DND-41 (cell line): ENCODE results near the gene ENPP6.

Source experiments
- ATAC-seq: fragments of 200-7000 bp; cut with Tn5 transposase; 3 replicates; pipeline ENCODE4 v1.9.1; 2021; ENCODE audit warnings: low read depth; ENCODE audit not compliant: insufficient read depth
- DNase-seq: peaks from one replicate; pipeline ENCODE4 v3.0.0-alpha.2; 2020
- H2AFZ ChIP-seq: 2 replicates; pipeline ENCODE4 v1.6.0; 2012; ENCODE audit warnings: low read depth, low read length
- H3K27ac ChIP-seq: 2 replicates; pipeline ENCODE4 v1.5.1; 2012; ENCODE audit warnings: low read length, inconsistent platforms
- H3K27me3 ChIP-seq: fragments of 200-600 bp; sonication (generic); 2 replicates; pipeline ENCODE4 v1.6.0; 2012; ENCODE audit warnings: low read length, mild to moderate bottlenecking, inconsistent platforms; ENCODE audit not compliant: insufficient read depth, poor library complexity
- H3K36me3 ChIP-seq: 2 replicates; pipeline ENCODE4 v1.5.1; 2012; ENCODE audit warnings: low read length, inconsistent platforms; ENCODE audit not compliant: insufficient read depth
- H3K4me1 ChIP-seq: 2 replicates; pipeline ENCODE4 v1.5.1; 2012; ENCODE audit warnings: mild to moderate bottlenecking, low read length; ENCODE audit not compliant: insufficient read depth
- H3K4me2 ChIP-seq: 2 replicates; pipeline ENCODE4 v1.6.0; 2012; ENCODE audit warnings: mild to moderate bottlenecking, moderate library complexity, low read length, inconsistent platforms; ENCODE audit not compliant: insufficient read depth
- H3K4me3 ChIP-seq, 2 experiments: fragments of 200-600 bp in 1 of 2; shearing (Covaris generic) in 1 of 2; 2 replicates each; pipeline ENCODE4 v1.5.1; 2012 to 2016; ENCODE audit warnings: inconsistent platforms in 2 of 2, low read length in 2 of 2, mild to moderate bottlenecking in 2 of 2, low read depth in 1 of 2, moderate library complexity in 1 of 2
- H3K79me2 ChIP-seq: 2 replicates; pipeline ENCODE4 v1.6.0; 2012; ENCODE audit warnings: low read length, inconsistent platforms; ENCODE audit not compliant: insufficient read depth
- H3K9ac ChIP-seq: 2 replicates; pipeline ENCODE4 v1.6.0; 2012; ENCODE audit warnings: low read depth, mild to moderate bottlenecking, inconsistent platforms, low read length, moderate library complexity
- H3K9me3 ChIP-seq: 2 replicates; pipeline ENCODE4 v1.5.1; 2012; ENCODE audit warnings: low read length, moderate library complexity, mild to moderate bottlenecking, inconsistent platforms; ENCODE audit not compliant: insufficient read depth, severe bottlenecking
- H4K20me1 ChIP-seq: 2 replicates; pipeline ENCODE4 v1.6.0; 2012; ENCODE audit warnings: low read length; ENCODE audit not compliant: insufficient read depth
- EZH2 ChIP-seq: IDR thresholded peaks from 3 replicates; pipeline ENCODE4 v1.6.1; 2012; ENCODE audit warnings: borderline replicate concordance, low read depth, mild to moderate bottlenecking, moderate library complexity, low read length, inconsistent platforms; ENCODE audit not compliant: severe bottlenecking
- TF ChIP-seq, protein P1 (sequence below): IDR thresholded peaks from 2 replicates; pipeline ENCODE4 v1.5.1; 2012; ENCODE audit warnings: borderline replicate concordance, low read length, moderate library complexity, mild to moderate bottlenecking; ENCODE audit not compliant: poor library complexity, severe bottlenecking; ENCODE audit errors: extremely low read depth

Gene ENPP6

DNA sequence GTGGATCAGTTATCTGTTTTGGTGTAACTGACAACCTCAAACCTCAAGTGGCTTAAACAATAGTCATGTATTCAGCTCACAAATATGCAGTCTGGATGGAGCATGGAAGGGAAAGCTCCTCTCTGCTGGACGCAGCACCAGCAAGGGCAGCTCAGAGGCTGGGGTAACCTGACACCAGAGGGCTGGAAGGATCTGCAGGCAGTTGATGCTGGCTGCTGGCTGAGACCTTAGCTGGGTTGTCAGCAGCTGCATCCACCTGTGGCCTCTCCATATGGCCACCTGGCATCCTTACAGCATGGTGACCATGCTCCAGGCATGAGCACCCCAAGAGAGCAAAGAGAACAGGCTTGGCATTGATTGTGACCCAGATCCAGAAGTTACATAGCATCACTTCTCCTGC, 46.7 kb downstream of the ENPP6 start:
- Histone ChIP-seq H3K79me2 (no peaks in the 10 kb centered on the region), H3K4me2 (no peak overlapping the region), H3K4me1 (no peaks in the 10 kb centered on the region), H3K36me3 (no peaks in the 10 kb centered on the region), H3K4me3 (no peak overlapping the region), H3K9ac (no peak overlapping the region), H3K9me3 (no peaks in the 10 kb centered on the region), H4K20me1 (no peaks in the 10 kb centered on the region), H2AFZ (no peak overlapping the region), H3K27ac (no peak overlapping the region), H3K27me3 (no peaks in the 10 kb centered on the region)
- no peak for TF ChIP-seq EZH2
- TF ChIP-seq, protein P1, sequence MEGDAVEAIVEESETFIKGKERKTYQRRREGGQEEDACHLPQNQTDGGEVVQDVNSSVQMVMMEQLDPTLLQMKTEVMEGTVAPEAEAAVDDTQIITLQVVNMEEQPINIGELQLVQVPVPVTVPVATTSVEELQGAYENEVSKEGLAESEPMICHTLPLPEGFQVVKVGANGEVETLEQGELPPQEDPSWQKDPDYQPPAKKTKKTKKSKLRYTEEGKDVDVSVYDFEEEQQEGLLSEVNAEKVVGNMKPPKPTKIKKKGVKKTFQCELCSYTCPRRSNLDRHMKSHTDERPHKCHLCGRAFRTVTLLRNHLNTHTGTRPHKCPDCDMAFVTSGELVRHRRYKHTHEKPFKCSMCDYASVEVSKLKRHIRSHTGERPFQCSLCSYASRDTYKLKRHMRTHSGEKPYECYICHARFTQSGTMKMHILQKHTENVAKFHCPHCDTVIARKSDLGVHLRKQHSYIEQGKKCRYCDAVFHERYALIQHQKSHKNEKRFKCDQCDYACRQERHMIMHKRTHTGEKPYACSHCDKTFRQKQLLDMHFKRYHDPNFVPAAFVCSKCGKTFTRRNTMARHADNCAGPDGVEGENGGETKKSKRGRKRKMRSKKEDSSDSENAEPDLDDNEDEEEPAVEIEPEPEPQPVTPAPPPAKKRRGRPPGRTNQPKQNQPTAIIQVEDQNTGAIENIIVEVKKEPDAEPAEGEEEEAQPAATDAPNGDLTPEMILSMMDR, result no peak
- DNase-seq, result no peak
- ATAC-seq, result no peak

DNA sequence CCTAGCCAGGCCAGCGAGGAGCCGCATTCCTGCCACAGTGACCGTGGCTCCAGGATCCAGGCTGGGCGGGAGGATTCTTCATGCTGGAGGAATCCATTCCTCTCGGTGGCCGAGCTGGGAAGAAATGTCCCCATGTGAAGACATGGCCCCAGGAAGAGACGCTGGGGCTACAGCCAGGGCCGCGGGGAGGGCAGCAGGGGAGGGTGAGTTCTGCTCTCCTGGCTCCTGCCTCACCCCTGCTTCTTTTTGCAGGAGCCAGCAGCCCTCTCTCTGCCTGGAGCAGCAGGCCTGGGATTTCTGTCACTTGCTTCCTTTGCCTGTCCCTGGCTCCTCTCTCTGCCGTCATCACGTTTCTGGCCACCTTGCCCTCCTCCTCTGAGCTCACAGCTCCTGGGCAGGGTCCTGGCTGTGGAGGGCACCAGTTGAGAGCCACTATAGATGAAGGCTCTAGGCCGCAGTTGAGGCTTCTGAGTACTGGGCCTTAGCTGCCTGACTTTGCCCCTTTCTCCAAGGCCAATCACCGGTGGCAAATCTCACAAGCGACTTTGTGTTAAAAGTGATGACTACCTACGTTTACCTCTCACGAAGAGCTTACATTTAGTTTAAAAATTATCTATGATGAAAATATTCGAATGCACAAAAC, 48.3 kb downstream of the ENPP6 start:
- TF ChIP-seq EZH2, result no peak
- TF ChIP-seq, protein P1, result no peak
- Histone ChIP-seq H3K4me2 (no peak overlapping the region), H3K9ac (no peak overlapping the region), H3K27ac (no peak overlapping the region), H2AFZ (no peak overlapping the region; the same call in 1 of the 2 replicates), H3K79me2 (no peaks in the 10 kb centered on the region), H3K4me1 (no peaks in the 10 kb centered on the region), H3K4me3 (no peak overlapping the region), H3K27me3 (no peaks in the 10 kb centered on the region), H3K9me3 (no peaks in the 10 kb centered on the region), H4K20me1 (no peaks in the 10 kb centered on the region), H3K36me3 (no peaks in the 10 kb centered on the region)
- DNase-seq, result no peak
- no peak for ATAC-seq

DNA sequence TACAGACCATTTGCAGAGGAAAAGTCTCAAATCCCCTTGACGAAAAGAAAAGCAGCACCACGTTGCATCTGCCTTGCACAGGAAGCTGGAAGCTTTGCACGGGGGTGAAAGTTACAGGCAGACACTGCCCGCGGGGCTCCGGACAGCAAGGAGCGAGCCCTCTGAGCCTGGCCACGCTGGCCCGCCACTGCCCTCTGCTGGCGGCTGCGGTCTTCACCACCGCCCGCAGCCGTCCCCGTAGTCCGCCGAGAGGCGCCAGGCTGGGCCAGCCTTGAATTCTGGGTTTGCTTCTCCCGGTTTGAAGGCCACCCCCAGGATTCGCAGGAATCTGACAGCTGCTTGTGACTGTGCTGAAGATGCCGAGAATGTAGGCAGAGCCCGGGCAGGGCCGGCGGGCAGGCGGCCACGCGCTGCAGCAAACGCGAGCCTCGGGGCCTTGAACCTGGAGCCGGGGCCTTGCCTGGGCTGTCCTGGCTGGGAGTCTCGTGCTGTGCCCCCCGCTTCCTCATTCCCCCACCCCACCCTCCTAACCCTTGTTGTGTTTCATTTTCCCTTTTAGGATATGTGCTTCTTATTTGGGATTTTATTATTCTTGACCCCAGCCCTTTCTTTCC, 49.2 kb downstream of the ENPP6 start:
- Histone ChIP-seq H3K79me2 (no peaks in the 10 kb centered on the region), H3K9me3 (no peaks in the 10 kb centered on the region), H3K36me3 (no peaks in the 10 kb centered on the region), H2AFZ (no peak overlapping the region), H3K4me2 (no peak overlapping the region), H4K20me1 (no peaks in the 10 kb centered on the region), H3K9ac (no peak overlapping the region), H3K27ac (no peak overlapping the region), H3K27me3 (no peaks in the 10 kb centered on the region), H3K4me1 (no peaks in the 10 kb centered on the region), H3K4me3 (no peak overlapping the region)
- TF ChIP-seq EZH2, result no peak
- TF ChIP-seq, protein P1, result peak; percentile 64
- DNase-seq (peak; percentile 35), ATAC-seq (peak; percentile 80)
